Adrenal gland (tissue), 12 donors: ENCODE measurements around the gene IFITM2. TPM values are rescaled to one million over a fixed set of nuclear protein-coding genes. Genes with fewer than 3 reads are reported as not detected.
"Not testable (repeated sequence)": the region's sequence is repeated elsewhere in the genome, so short reads cannot be mapped to it uniquely, and the experiment has no call there.

Source experiments
- DNase-seq, 7 donors: peaks; one replicate each; pipeline ENCODE4 v3.0.0-alpha.2; 2019 to 2020
- H3K27ac ChIP-seq, 5 donors: fragments of 200-600 bp; sonication (generic) in 4 of 5; 1 replicate in 3 of 5; 2 replicates in 2 of 5; pipeline versions ENCODE4 v1.5.1 to v1.8.0; 2016 to 2020; ENCODE audit warnings: mild to moderate bottlenecking in 1 of 5
- H3K27me3 ChIP-seq: fragments of 200-600 bp; 2 replicates; pipeline ENCODE4 v1.8.0; 2021
- H3K36me3 ChIP-seq, 2 donors: fragments of 200-600 bp; replicated peaks in 1 of 2; 1 replicate in 1 of 2; 2 replicates in 1 of 2; pipeline versions ENCODE4 v1.5.1 to v1.8.0; 2018 to 2022
- H3K4me1 ChIP-seq, 2 donors: fragments of 200-600 bp; replicated peaks in 1 of 2; 1 replicate in 1 of 2; 2 replicates in 1 of 2; pipeline versions ENCODE4 v1.5.1 to v1.8.0; 2018 to 2021
- H3K4me3 ChIP-seq, 4 donors: fragments of 200-600 bp; sonication (generic) in 3 of 4; one replicate each; pipeline ENCODE4 v1.5.1; 2016 to 2018
- H3K9me3 ChIP-seq, 3 donors: fragments of 200-600 bp; sonication (generic) in 1 of 3; replicated peaks in 1 of 3; 1 replicate in 2 of 3; 2 replicates in 1 of 3; pipeline versions ENCODE4 v1.5.1 to v1.8.0; 2016 to 2021
- CTCF ChIP-seq, 6 experiments: fragments of 450-650 bp in 4 of 6; fragments of 200-600 bp in 2 of 6; sonication (generic) in 1 of 6; IDR thresholded peaks; 1 replicate in 5 of 6; 2 replicates in 1 of 6; pipeline versions ENCODE4 v1.5.1 to v1.8.0; 2016 to 2021; ENCODE audit warnings: antibody characterized with exemption in 6 of 6, mild to moderate bottlenecking in 2 of 6, moderate library complexity in 1 of 6
- POLR2A ChIP-seq, 2 donors: fragments of 450-650 bp; IDR thresholded peaks; one replicate each; pipeline ENCODE4 v1.6.1; 2017; ENCODE audit warnings: antibody characterized with exemption in 2 of 2, mild to moderate bottlenecking in 2 of 2, moderate library complexity in 1 of 2
- WGBS, 4 donors: extraction: QIAGEN DNeasy Blood & Tissue Kit in 2 of 4; methylation state at CpG; one replicate each; pipeline versions ENCODE4 v1.1.5 to v1.1.7; 2013 to 2017; 5-methylcytosine and 5-hydroxymethylcytosine counted together
- intact Hi-C, 2 donors: fragments of 100-400 bp; cut with DNase I; formaldehyde crosslinking; loops; one replicate each; pipeline versions ENCODE4 v1.14.1 to v1.15.0; 2022 to 2023
- polyA plus RNA-seq, 3 donors: library from polyadenylated mRNA; stranded (reverse); fragments of 200-250 nt in 2 of 3; fragments of 350-450 nt in 1 of 3; fragmentation: Illumina TruSeq in 1 of 3; extraction: RNeasy Lipid Tissue Mini Kit (QIAGEN cat#74804) in 1 of 3; gene quantifications; one replicate each; pipeline ENCODE4 v1.2.3, GENCODE V29; 2013 to 2014
- total RNA-seq, 9 donors: library from RNA; depleted of rRNA in 4 of 9; stranded (reverse); fragments of >200 nt in 4 of 9; fragments of 120-200 nt in 1 of 9; fragmentation: NEBNext Ultra II Directional in 1 of 9; extraction: Animal tissue kit (Norgen Biotek cat#: 25700) in 1 of 9; gene quantifications; one replicate each; pipeline versions ENCODE4 v1.1.0 to v1.2.4, GENCODE V29; 2013 to 2023
- donor health status: healthy with polysubstance abuse.
- donor health status: Bipolar disorder and iron deficiency.
- donor health status: DM: yes; HTN: yes; CAD: no.
- donor health status: DM: no; HTN: no; CAD: no.
- donor health status: DM: no; HTN: no; CAD: no.
- donor health status: DM: yes; HTN: yes; CAD: no.

IFITM2 gene
- total and polyA plus RNA-seq, 12 donors: 30.7 to 835 (median 235) TPM

GRCh38 chr11:266676-267439 is 40.8 kb upstream of the IFITM2 start:
- TF ChIP-seq POLR2A (IDR thresholded peaks at IDR 0.05) (no peak), CTCF (IDR thresholded peaks at IDR 0.05) (no peak)

GRCh38 chr11:267491-267994 is 40.1 kb upstream of the IFITM2 start:
- Histone ChIP-seq H3K4me1 (no peaks in the 10 kb centered on the region), H3K36me3 (no peaks in the 10 kb centered on the region), H3K9me3 (no peaks in the 10 kb centered on the region), H3K27me3 (no peaks in the 10 kb centered on the region), H3K4me3 (peak overlapping the region in 1 of 4 donors; percentile 42), H3K27ac (peak overlapping the region in 4 of 5 donors; percentile 10 to 91 (median 64))
- peak in 4 of 7 donors; percentile 34 to 56 (median 43) for DNase-seq
- TF ChIP-seq CTCF (IDR thresholded peaks at IDR 0.05) (no peak), POLR2A (IDR thresholded peaks at IDR 0.05) (no peak)
- intact Hi-C loops: no loop called here
- 55 to 61% (median 57%) methylated on average over 15 to 17 of the region's 18 CpGs for whole genome bisulfite sequencing, 4 donors

More at GRCh38 chr11:266676-267439, 40.8 kb upstream of the IFITM2 start:
- H3K9me3 ChIP-seq: no peaks in the 10 kb centered on the region
- no peaks in the 10 kb centered on the region for H3K4me1 ChIP-seq
- intact Hi-C loops: no loop called here
- H3K36me3 ChIP-seq: no peaks in the 10 kb centered on the region
- no peak overlapping the region for H3K4me3 ChIP-seq
- DNase-seq: peak in 1 of 7 donors; percentile 48
- no peaks in the 10 kb centered on the region for H3K27me3 ChIP-seq
- no peak overlapping the region for H3K27ac ChIP-seq
- 84 to 88% (median 86%) methylated on average over 4 to 5 of the region's 13 CpGs for WGBS, 4 donors

GRCh38 chr11:268716-269145 is 38.9 kb upstream of the IFITM2 start:
- H3K27ac ChIP-seq: peak overlapping the region; percentile 46 to 91 (median 75)
- H3K27me3 ChIP-seq, H3K4me1 ChIP-seq, H3K36me3 ChIP-seq, H3K9me3 ChIP-seq, intact Hi-C loops: not testable (repeated sequence)
- WGBS, 4 donors: 48 to 51% (median 50%) methylated on average over 16 of the region's 16 CpGs
- peak overlapping the region in 1 of 4 donors; percentile 42 for H3K4me3 ChIP-seq
- peak in 1 of 6 experiments; percentile 22 for TF ChIP-seq CTCF (IDR thresholded peaks at IDR 0.05)
- peak in 5 of 7 donors; percentile 53 to 74 (median 60) for DNase-seq

- Histone ChIP-seq H3K27me3 (no peaks in the 10 kb centered on the region), H3K36me3 (no peaks in the 10 kb centered on the region), H3K4me3 (peak overlapping the region in 1 of 4 donors; percentile 42), H3K27ac (peak overlapping the region; percentile 11 to 91 (median 75)), H3K9me3 (no peaks in the 10 kb centered on the region), H3K4me1 (no peaks in the 10 kb centered on the region)
- WGBS, 4 donors: 46 to 49% (median 47%) methylated on average over 21 of the region's 21 CpGs
- DNase-seq: peak in 3 of 7 donors; percentile 18 to 53 (median 20)
- TF ChIP-seq CTCF (IDR thresholded peaks at IDR 0.05) (peak in 2 of 6 experiments; percentile 27 to 40), POLR2A (IDR thresholded peaks at IDR 0.05) (no peak)
- intact Hi-C loops: no loop called here
Observed at GRCh38 chr11:269146-269890, 38.3 kb upstream of the IFITM2 start.
